Measurements from ENCODE around the gene CSF2RB.

The CSF2RB gene

GRCh38 chr22:36874736-36875135 lies 38.7 kb upstream of the CSF2RB start:
- no peak for TF ChIP-seq CTCF (IDR thresholded peaks at IDR 0.05; ENCODE audit: control insufficient read depth, insufficient read depth, low read depth, low read length, missing control alignments)
- DNase-seq (ENCODE audit: low read depth) = no peak
- no peak overlapping the region for H3K4me3 ChIP-seq (ENCODE audit: control insufficient read depth, low read depth, low read length)

- no peak for DNase-seq (ENCODE audit: low read depth)
- no peak overlapping the region for H3K4me3 ChIP-seq (ENCODE audit: control insufficient read depth, low read depth, low read length)
- TF ChIP-seq CTCF (IDR thresholded peaks at IDR 0.05; ENCODE audit: control insufficient read depth, insufficient read depth, low read depth, low read length, missing control alignments) = no peak
Observed at GRCh38 chr22:36875741-36876140, 37.7 kb upstream of the CSF2RB start.

GRCh38 chr22:36879775-36880174 lies 33.7 kb upstream of the CSF2RB start:
- no peak for TF ChIP-seq CTCF (IDR thresholded peaks at IDR 0.05; ENCODE audit: control insufficient read depth, insufficient read depth, low read depth, low read length, missing control alignments)
- peak; percentile 77 for DNase-seq (ENCODE audit: low read depth)
- H3K4me3 ChIP-seq (ENCODE audit: control insufficient read depth, low read depth, low read length) = no peak overlapping the region

GRCh38 chr22:36881504-36882245 lies 31.8 kb upstream of the CSF2RB start:
- DNase-seq (ENCODE audit: low read depth) = no peak
- TF ChIP-seq CTCF (IDR thresholded peaks at IDR 0.05; ENCODE audit: control insufficient read depth, insufficient read depth, low read depth, low read length, missing control alignments) = no peak
- no peak overlapping the region for H3K4me3 ChIP-seq (ENCODE audit: control insufficient read depth, low read depth, low read length)

- no peak for TF ChIP-seq CTCF (IDR thresholded peaks at IDR 0.05; ENCODE audit: control insufficient read depth, insufficient read depth, low read depth, low read length, missing control alignments)
- no peak overlapping the region for H3K4me3 ChIP-seq (ENCODE audit: control insufficient read depth, low read depth, low read length)
- DNase-seq (ENCODE audit: low read depth) = no peak
Observed at GRCh38 chr22:36884349-36885158, 28.9 kb upstream of the CSF2RB start.

- TF ChIP-seq CTCF (IDR thresholded peaks at IDR 0.05; ENCODE audit: control insufficient read depth, insufficient read depth, low read depth, low read length, missing control alignments) = no peak
- H3K4me3 ChIP-seq (ENCODE audit: control insufficient read depth, low read depth, low read length) = no peak overlapping the region
- no peak for DNase-seq (ENCODE audit: low read depth)
Observed at GRCh38 chr22:36885474-36885873, 28.0 kb upstream of the CSF2RB start.
